ENCODE measurements around the gene ZBED4.

The ZBED4 gene

DNA sequence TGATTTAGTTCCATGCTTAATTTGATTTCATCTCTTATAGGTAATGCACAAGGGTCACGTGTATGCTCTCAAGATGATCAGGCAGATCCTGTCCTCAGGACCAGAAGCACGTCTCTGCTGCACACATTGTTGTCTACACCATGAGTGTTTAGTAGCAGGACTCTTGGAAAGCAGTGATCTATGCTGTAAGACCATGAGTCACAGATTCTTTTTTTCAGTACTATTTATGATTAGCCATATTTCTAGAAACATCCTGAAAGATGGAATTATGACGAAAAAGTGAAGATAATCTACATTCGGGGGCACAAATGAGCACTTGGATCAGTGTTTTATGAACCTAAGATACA lies 29.6 kb downstream of the ZBED4 start:
- no peak for DNase-seq

- no peak for DNase-seq
Measured at GRCh38 chr22:49884075-49884474, 30.4 kb downstream of the ZBED4 start.

GRCh38 chr22:49884503-49885260 lies 31.0 kb downstream of the ZBED4 start:
- no peak for DNase-seq

DNA sequence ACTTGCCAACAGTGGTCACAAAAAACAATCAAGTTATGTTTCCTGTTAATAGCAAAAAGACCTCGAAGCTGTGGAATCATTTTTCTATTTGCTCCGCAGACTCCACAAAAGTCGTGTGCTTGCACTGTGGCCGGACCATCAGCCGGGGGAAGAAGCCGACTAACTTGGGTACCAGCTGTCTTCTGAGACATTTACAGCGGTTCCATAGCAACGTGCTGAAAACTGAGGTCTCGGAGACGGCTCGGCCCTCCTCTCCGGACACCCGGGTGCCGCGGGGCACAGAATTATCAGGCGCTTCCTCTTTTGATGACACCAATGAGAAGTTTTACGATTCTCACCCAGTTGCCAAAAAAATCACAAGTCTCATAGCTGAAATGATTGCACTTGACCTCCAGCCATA lies 31.6 kb downstream of the ZBED4 start:
- DNase-seq = no peak

GRCh38 chr22:49885881-49886280 lies 32.2 kb downstream of the ZBED4 start:
- no peak for DNase-seq

GRCh38 chr22:49886346-49887063 lies 32.9 kb downstream of the ZBED4 start:
- no peak for DNase-seq

DNA sequence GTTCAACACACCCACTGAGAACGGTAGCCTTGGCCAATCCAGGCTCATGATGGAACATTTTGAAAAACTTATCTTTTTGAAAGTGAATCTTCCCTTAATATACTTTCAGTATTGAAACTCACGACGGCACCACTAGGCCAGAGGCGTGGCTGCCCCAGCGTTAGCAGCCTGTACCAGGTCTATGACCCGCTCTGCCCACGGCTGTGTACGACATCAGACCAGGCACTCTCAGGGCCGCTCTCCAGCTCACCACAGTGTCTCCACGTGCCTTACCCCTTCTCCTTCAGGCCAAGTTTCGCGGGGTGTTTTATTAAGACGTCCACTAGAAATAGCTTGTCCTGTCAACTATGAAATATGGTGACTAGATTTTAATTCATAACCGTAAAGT lies 33.4 kb downstream of the ZBED4 start:
- DNase-seq = no peak

- no peak for DNase-seq
Measured at GRCh38 chr22:49887702-49888101, 34.1 kb downstream of the ZBED4 start.

DNA sequence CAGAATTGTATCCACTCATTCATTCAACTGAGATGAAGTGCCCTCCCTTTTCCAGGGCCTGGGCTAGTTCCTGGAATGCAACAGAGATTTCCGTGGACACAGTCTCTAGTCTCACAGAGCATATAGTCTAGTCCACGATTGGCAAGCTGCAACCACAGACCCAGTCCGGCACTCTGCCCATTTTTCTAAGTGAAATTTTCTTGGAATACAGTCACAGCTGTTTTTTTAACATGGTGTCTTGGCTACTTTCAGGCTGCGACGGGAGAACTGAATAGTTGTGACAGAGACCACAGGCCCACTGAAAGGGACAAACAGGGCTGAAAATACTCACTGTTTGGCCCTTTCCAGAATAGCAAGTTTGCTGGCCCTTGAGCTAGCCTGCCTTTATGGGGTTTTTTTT lies 35.4 kb downstream of the ZBED4 start:
- no peak for DNase-seq

DNA sequence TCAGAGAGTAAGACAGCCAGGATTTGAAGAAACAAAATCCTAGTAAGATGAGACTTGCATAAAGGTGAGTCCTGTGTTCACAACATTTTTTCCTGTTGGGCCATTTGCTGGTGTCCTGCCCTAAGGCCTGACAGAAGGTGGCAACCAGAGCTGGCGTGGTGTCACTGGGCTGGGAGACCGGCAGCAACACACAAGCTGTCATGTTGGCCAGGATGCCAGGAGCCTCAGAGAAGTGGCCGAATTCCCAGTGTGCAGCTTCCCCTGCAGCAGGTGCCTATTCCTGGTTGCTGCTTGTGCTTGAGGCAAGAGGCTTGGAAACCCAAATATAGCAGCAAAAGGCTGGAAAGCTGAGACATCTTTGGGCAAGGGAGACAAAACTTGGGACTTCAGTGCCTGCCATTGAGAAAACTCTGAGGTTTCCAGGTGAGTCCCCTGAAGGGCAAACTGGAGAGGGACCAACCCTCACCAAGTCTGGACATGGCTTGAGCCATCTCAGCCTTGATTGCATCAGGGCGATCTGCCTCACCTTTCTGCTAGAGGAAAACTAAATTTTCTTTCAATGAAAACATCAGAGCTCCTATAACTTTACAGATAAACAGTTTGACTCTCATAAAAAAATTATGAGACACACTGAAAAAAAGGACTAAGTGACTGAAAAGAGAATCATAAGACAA lies 38.7 kb downstream of the ZBED4 start:
- DNase-seq = no peak

GRCh38 chr22:49893025-49893424 lies 39.4 kb downstream of the ZBED4 start:
- DNase-seq = no peak

DNA sequence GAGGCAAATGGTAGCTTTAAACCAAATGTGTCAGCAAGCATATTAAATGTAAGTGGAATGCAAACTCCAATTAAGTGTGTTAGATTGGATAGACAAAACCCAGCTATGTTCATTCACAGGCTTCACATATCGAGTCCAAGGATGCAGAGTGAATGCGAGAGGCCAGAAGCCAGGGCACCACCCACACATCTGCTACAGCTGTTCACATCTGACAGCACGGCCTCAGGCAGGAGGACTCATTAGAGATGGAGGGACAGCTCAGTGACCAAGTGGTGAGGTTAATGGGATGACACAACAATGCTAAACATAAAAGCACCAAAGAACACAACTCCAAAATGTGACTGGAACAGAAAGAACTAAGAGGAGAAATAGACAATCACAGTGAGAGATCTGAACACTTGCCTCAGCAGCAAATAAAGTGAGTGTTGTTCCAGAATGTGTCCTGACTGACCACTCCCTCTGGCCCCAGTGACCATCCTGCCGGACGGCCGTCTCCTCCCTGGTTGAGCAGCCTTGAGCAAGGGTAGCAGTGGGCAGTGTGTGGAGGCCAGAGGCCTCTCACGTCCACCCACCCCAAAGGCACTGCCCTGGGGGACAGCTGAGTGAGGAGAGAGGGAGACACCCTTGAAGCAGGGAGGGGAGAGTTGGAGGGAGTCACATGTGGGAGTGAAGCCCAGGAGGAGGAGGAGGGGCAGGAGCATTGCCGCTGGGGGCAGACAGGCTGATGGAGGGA lies 40.8 kb downstream of the ZBED4 start:
- DNase-seq = no peak

GRCh38 chr22:49896201-49896600 lies 42.6 kb downstream of the ZBED4 start:
- no peak for DNase-seq

DNA sequence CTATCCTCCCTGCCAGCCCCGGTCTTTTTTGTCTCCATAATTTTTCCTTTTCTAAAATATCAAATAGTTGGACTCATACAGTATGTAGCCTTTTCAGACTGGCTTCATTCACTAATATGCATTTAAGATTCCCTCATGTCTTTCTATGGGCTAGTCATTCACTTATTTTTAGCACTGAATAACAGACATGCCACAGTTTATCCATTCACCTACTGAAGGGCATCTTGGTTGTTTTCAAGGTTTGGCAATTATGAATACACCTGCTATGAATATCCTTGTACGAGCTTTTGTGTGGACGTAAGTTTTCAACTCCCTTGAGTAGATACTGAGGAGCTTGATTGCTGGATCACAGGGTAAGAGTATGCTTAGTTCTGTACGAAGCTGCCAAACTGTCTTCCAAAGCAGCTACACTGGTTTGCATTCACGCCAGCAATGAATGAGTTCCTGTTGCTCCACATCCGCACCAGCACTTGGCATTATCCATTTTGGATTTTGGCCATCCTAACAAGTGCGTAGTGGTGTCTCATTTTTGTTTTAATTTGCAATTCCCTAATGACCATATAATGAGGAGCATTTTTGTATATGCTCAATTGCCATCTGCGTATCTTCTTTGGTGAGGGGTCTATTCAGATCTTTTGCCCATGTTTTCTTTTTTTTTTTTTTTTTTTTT lies 43.5 kb downstream of the ZBED4 start:
- no peak for DNase-seq

DNA sequence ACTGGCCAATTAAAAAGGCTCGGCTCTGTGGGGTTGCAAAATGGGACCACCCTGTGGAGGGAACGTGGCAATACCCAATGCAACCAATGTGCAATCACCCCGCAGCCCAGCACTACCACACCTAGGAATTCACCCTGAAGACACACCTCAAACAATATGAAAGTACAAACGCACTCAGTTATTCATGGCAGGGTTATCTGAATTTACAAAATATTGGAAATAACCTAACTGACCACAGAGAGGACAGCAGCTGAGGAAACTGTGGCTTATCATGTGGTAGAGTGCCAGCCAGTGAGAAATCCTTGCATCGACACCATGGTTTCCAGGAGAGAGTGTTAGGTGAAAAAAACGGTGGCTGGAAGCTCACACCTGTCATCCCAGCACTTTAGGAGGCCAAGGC lies 45.9 kb downstream of the ZBED4 start:
- DNase-seq = no peak

DNA sequence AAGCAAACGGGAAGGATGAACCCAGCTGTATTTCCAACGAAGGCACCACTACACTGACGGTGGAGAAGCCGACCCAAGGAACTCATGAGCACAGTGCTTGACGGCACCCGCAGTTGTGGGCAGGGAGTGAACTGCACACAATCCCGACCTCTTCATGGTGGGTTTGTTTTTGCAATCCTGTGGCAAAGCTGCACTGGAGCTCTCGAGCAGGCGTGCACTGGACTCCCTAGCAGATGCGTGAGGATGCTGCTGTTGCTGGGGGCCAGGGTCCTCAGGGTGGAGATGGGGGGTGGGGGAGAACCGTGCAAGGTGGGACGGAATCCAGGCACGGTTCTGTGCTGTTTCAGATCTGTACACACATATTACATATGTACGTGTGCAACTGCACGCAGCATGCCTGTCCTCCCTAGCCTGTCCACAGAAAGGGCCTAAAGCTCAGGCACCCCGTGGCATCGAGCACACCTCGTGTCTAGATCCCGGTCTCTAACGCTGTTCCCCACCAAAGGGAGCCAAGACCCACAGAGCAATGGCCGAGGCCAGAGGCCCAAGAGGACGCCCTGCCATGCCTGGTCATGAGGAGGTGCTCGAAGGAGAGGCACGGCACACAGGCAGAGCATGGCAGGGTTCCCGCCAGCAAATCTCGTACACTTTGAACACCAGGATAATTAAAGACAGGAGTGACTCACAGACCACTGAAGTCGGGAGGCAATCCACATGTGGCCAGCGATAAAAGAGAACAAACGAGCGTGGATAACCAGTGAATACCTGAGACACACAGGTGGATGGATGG lies 47.0 kb downstream of the ZBED4 start:
- no peak for DNase-seq

GRCh38 chr22:49901457-49901856 lies 47.8 kb downstream of the ZBED4 start:
- DNase-seq = no peak

- DNase-seq = peak; percentile 20 to 54
Measured at GRCh38 chr22:49903322-49904039, 49.8 kb downstream of the ZBED4 start.

DNA sequence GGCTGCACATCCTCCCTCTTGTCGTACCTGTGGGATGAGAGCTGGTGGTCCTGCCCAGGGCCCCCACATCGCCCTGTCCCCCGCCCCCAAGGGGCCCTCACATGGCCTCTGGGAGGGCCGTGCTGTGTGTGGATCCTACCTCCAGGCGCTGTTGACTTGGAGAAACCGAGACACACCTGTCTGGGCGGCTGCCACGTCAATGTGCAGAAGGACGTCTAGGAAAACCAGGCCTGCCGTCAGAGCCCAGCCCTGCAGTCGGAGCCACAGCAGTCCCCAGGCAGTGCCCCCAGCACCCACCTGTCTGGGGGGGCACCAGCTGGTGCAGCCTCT lies 50.4 kb downstream of the ZBED4 start:
- no peak for DNase-seq

DNA sequence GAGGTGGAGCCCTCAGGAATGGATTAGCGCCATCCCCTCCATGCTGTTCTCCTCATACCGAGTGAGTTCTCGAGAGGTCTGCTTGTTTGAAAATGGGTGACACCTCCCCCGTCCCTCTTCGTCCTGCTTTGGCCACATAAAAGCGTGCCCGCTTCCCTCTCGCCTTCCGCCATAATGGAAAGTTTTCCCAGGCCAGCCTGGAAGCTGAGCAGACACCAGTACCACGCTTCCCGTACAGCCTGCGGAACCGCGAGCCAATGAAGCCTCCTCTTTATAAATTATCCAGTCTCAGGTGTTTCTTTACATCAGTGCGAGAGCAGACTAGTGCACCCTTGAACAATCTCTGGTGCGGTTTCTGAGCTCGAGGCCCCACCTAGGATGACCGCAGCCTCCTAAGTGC lies 51.8 kb downstream of the ZBED4 start:
- no peak for DNase-seq

DNA sequence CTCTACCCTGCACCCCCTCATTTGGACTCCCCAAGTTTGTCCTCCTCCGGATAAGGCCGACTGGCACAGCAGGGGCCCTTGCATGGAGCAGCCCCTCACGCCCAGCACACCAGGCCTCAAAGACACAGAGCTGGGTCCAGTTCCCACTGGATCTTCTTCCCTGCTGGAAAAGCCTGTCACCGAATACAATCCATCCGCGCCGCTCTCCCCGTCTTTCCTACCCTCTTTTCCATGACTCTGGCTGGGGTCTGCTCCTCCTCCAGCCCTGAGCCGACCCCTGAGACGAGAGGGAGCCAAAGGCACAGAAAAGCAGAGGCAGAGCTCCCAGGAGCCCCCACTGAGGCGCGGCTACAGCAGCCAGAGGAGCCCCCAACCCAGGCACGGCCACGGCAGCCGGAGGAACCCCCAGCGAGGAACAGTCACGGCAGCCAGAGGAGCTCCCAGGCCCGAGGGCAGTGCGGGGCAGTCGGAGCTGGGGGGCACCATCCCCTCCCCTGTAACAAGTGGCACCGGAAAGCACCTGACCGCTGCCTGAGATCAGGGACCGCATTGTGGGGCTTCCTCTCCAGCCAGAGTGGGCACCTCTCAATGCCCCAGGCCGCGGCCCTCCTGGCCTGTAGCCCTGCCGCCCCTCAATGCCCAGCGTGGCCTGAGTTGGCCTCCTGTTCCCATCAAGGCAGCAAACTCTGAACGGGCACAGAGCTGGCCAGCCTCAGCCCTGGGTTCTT lies 52.6 kb downstream of the ZBED4 start:
- DNase-seq = no peak

Data from NCI-H2081 (cell line).